K562 (cell line): Measurements from ENCODE around the gene DNER. TPM values are rescaled to one million over a fixed set of nuclear protein-coding genes. Genes with fewer than 3 reads are reported as not detected.

Source experiments
- ATAC-seq: fragments of 200-7000 bp; cut with Tn5 transposase; 3 replicates; pipeline ENCODE4 v1.9.1; 2020; ENCODE audit warnings: moderate library complexity
- BruUV-seq: library from RNA; stranded (reverse); fragments of 400-500 nt; replicated peaks from 2 replicates; lab custom pipeline; 2021; lab: Mats Ljungman, UMichigan
- CTCF ChIA-PET: fragments of 300-600 bp; formaldehyde crosslinking; extraction: SDS; loops from one replicate; lab custom pipeline; 2021; ENCODE audit warnings: low intra/inter-chr PET ratio; lab: Yijun Ruan, JAX
- POLR2A ChIA-PET: fragments of 300-600, 350-650 bp; sonication (Branson Sonifier 250); formaldehyde crosslinking; extraction: SDS; loops from one replicate; lab custom pipeline; 2021; ENCODE audit warnings: antibody characterized with exemption, inconsistent platforms; lab: Yijun Ruan, JAX
- DNase-seq, 4 experiments: peaks; one replicate each; pipeline versions ENCODE4 v3.0.0 to v3.0.0-alpha.2; 2011 to 2018; ENCODE audit warnings: low spot score in 3 of 4, mixed read lengths in 3 of 4; ENCODE audit errors: extremely low read depth in 1 of 4
- FAIRE-seq: peaks from 2 replicates; lab custom pipeline; 2011; peaks lifted over from hg19 to GRCh38; lab: Jason Lieb, UNC
- H2AFZ ChIP-seq: 2 replicates; pipeline ENCODE4 v1.6.0; 2011; ENCODE audit warnings: low read depth, low read length, control low read depth, inconsistent platforms
- H3K27ac ChIP-seq: fragments of 200-600 bp; 3 replicates; pipeline ENCODE4 v1.8.0; 2011; ENCODE audit warnings: low read depth, mild to moderate bottlenecking, control low read depth, inconsistent platforms, low read length, moderate library complexity, mixed read lengths; ENCODE audit errors: extremely low read depth
- H3K27me3 ChIP-seq, 2 experiments: fragments of 300-600 bp in 1 of 2; 2 replicates in 1 of 2; 3 replicates in 1 of 2; pipeline versions ENCODE4 v1.6.0 to v1.8.0; 2011; ENCODE audit warnings: inconsistent platforms in 2 of 2, low read length in 2 of 2, mild to moderate bottlenecking in 1 of 2, mixed read lengths in 1 of 2, moderate library complexity in 1 of 2; ENCODE audit not compliant: control insufficient read depth in 2 of 2, insufficient read depth in 2 of 2
- H3K36me3 ChIP-seq: fragments of 300-600 bp; 3 replicates; pipeline ENCODE4 v1.8.0; 2011; ENCODE audit warnings: mild to moderate bottlenecking, low read length, inconsistent platforms; ENCODE audit not compliant: control insufficient read depth, insufficient read depth
- H3K4me1 ChIP-seq, 2 experiments: fragments of 200-600 bp in 1 of 2; replicated peaks in 1 of 2; 2 replicates in 1 of 2; 3 replicates in 1 of 2; pipeline versions ENCODE4 v1.5.1 to v1.8.0; 2011; ENCODE audit warnings: inconsistent platforms in 2 of 2, low read length in 2 of 2, mild to moderate bottlenecking in 1 of 2, mixed read lengths in 1 of 2, moderate library complexity in 1 of 2; ENCODE audit not compliant: control insufficient read depth in 2 of 2, insufficient read depth in 2 of 2
- H3K4me2 ChIP-seq: 2 replicates; pipeline ENCODE4 v1.6.1; 2011; ENCODE audit warnings: low read length, control low read depth, inconsistent platforms, mixed read lengths; ENCODE audit not compliant: insufficient read depth
- H3K4me3 ChIP-seq: fragments of 200-600 bp; sonication (generic), shearing (Covaris generic); 2 replicates; pipeline ENCODE4 v1.5.1; 2016; ENCODE audit warnings: control low read depth, inconsistent platforms
- H3K79me2 ChIP-seq: fragments of 200-600 bp; 3 replicates; pipeline ENCODE4 v1.8.0; 2011; ENCODE audit warnings: low read length, inconsistent platforms; ENCODE audit not compliant: control insufficient read depth, insufficient read depth
- H3K9ac ChIP-seq, 2 experiments: 2 replicates each; pipeline versions ENCODE4 v1.6.0 to v1.6.1; 2011; ENCODE audit warnings: low read depth in 2 of 2, low read length in 2 of 2, control low read depth in 1 of 2, inconsistent platforms in 1 of 2, mild to moderate bottlenecking in 1 of 2, mixed read lengths in 1 of 2; ENCODE audit not compliant: insufficient read depth in 1 of 2
- H3K9me1 ChIP-seq: one replicate; pipeline ENCODE4 v1.6.0; 2011; ENCODE audit warnings: inconsistent platforms, mild to moderate bottlenecking, low read length, moderate library complexity; ENCODE audit not compliant: control insufficient read depth, insufficient read depth
- H3K9me3 ChIP-seq: replicated peaks from 2 replicates; pipeline ENCODE4 v1.5.1; 2011; ENCODE audit warnings: low read depth, low read length, inconsistent platforms; ENCODE audit not compliant: control insufficient read depth, insufficient read depth
- H4K20me1 ChIP-seq: replicated peaks from 2 replicates; pipeline ENCODE4 v1.6.1; 2011; ENCODE audit warnings: low read length, inconsistent platforms, mixed read lengths; ENCODE audit not compliant: control insufficient read depth, insufficient read depth
- ARID2 ChIP-seq: fragments of 450-650 bp; IDR thresholded peaks from 2 replicates; pipeline ENCODE4 v1.6.1; 2017; ENCODE audit warnings: antibody characterized with exemption, mild to moderate bottlenecking
- ARNT ChIP-seq, 2 experiments: fragments of 450-650 bp; IDR thresholded peaks; 2 replicates each; pipeline ENCODE4 v1.6.1; 2016; ENCODE audit warnings: mild to moderate bottlenecking in 1 of 2
- ASH1L ChIP-seq: fragments of 450-650 bp; IDR thresholded peaks from 2 replicates; pipeline ENCODE4 v1.6.1; 2018; ENCODE audit warnings: borderline replicate concordance, mild to moderate bottlenecking, low read depth; ENCODE audit not compliant: partially characterized antibody
- ATF1 ChIP-seq, 2 experiments: fragments of 450-650 bp in 1 of 2; IDR thresholded peaks; 2 replicates each; pipeline ENCODE4 v1.6.1; 2016; ENCODE audit warnings: missing compliant biosample characterization in 1 of 2, missing genetic modification characterization in 1 of 2
- ATF7 ChIP-seq: fragments of 450-650 bp; IDR thresholded peaks from 2 replicates; pipeline ENCODE4 v1.7.1; 2014; ENCODE audit warnings: mild to moderate bottlenecking, moderate library complexity
- CBFA2T3 ChIP-seq: fragments of 450-650 bp; IDR thresholded peaks from 2 replicates; pipeline ENCODE4 v1.6.1; 2017
- CXXC5 ChIP-seq: fragments of 250-450 bp; sonication (Bioruptor Pico); IDR thresholded peaks from 2 replicates; pipeline ENCODE4 v1.8.0; 2022; ENCODE audit warnings: inconsistent platforms, mild to moderate bottlenecking, moderate library complexity
- E2F3 ChIP-seq: fragments of 250-450 bp; sonication (Bioruptor Pico); IDR thresholded peaks from 2 replicates; pipeline ENCODE4 v1.4.0; 2020; ENCODE audit warnings: mild to moderate bottlenecking
- HNRNPUL1 ChIP-seq: fragments of 200-400 bp; formaldehyde crosslinking; IDR thresholded peaks from 2 replicates; pipeline ENCODE4 v1.6.1; 2017; ENCODE audit warnings: low read length
- KLF1 ChIP-seq: fragments of 450-650 bp; IDR thresholded peaks from 2 replicates; pipeline ENCODE4 v1.6.1; 2016; ENCODE audit warnings: missing genetic modification characterization, missing compliant biosample characterization
- NCOA1 ChIP-seq: fragments of 450-650 bp; IDR thresholded peaks from 2 replicates; pipeline ENCODE4 v1.6.1; 2016; ENCODE audit warnings: low read depth
- NKRF ChIP-seq: fragments of 450-650 bp; IDR thresholded peaks from 2 replicates; pipeline ENCODE4 v1.6.1; 2016; ENCODE audit warnings: borderline replicate concordance
- TCF15 ChIP-seq: fragments of 250-450 bp; sonication (Bioruptor Pico); IDR thresholded peaks from 2 replicates; pipeline ENCODE4 v1.8.0; 2022; ENCODE audit warnings: moderate library complexity, mild to moderate bottlenecking, inconsistent platforms
- TEAD1 ChIP-seq, 2 experiments: fragments of 450-650 bp in 1 of 2; sonication (generic) in 1 of 2; formaldehyde crosslinking; IDR thresholded peaks; 2 replicates each; pipeline versions ENCODE4 v1.4.0 to v1.8.0; 2020 to 2022; ENCODE audit warnings: mild to moderate bottlenecking in 2 of 2, missing genetic modification reagents in 1 of 2
- TFAP4 ChIP-seq: sonication (generic); formaldehyde crosslinking; IDR thresholded peaks from 2 replicates; pipeline ENCODE4 v1.8.0; 2022; ENCODE audit warnings: missing genetic modification reagents, mild to moderate bottlenecking, moderate library complexity, borderline replicate concordance
- USF2 ChIP-seq: sonication (generic); formaldehyde crosslinking; IDR thresholded peaks from 2 replicates; pipeline ENCODE4 v1.5.0; 2020; ENCODE audit warnings: missing genetic modification reagents
- ZFX ChIP-seq: sonication (generic); formaldehyde crosslinking; IDR thresholded peaks from 2 replicates; pipeline ENCODE4 v1.8.0; 2022; ENCODE audit warnings: mild to moderate bottlenecking, missing genetic modification reagents, moderate library complexity
- ZNF24 ChIP-seq: fragments of 450-650 bp; IDR thresholded peaks from 2 replicates; pipeline ENCODE4 v1.6.1; 2016
- ZNF551 ChIP-seq: fragments of 250-450 bp; sonication (Bioruptor Pico); IDR thresholded peaks from 2 replicates; pipeline ENCODE4 v1.5.0; 2021; ENCODE audit warnings: mild to moderate bottlenecking, moderate library complexity
- ZNF561 ChIP-seq: fragments of 450-650 bp; formaldehyde crosslinking; conservative IDR thresholded peaks from 2 replicates; pipeline ENCODE4 v1.4.0; 2020; ENCODE audit warnings: mild to moderate bottlenecking, moderate library complexity
- WGBS: fragments of 100-300 bp; shearing (Covaris generic); methylation state at CpG from one replicate; pipeline ENCODE4 v1.1.6; 2016; ENCODE audit warnings: low coverage, mixed read lengths; ENCODE audit not compliant: insufficient coverage; ENCODE audit errors: missing lambda C conversion rate; 5-methylcytosine and 5-hydroxymethylcytosine counted together
- in situ Hi-C: fragments of 300-500 bp; cut with MboI; formaldehyde crosslinking; loops from 4 replicates; pipeline ENCODE4 v1.15.0; 2018; ENCODE audit warnings: inconsistent platforms, mixed read lengths
- intact Hi-C: fragments of 100-400 bp; cut with micrococcal nuclease; formaldehyde crosslinking; loops from 2 replicates; pipeline ENCODE4 v1.14.2; 2022
- polyA plus RNA-seq, 8 experiments: library from polyadenylated mRNA; depleted of rRNA in 4 of 8; stranded (reverse) in 5 of 8; unstranded in 3 of 8; fragments of >200 nt; fragmentation: Nextera tagmentation in 2 of 8; fragmentation: Illumina TruSeq in 1 of 8; extraction: Ambion mirVana in 2 of 8; extraction: Trizol in 1 of 8; gene quantifications; 2 replicates each; pipeline versions ENCODE4 v1.2.1 to v1.2.3, GENCODE V29; 2011 to 2014; ENCODE audit warnings: inconsistent platforms in 1 of 8, missing spikeins in 1 of 8
- total RNA-seq, 7 experiments: library from RNA; depleted of rRNA in 6 of 7; stranded (reverse); fragments of >200 nt in 6 of 7; fragmentation: Illumina TruSeq in 2 of 7; extraction: Trizol in 2 of 7; gene quantifications; 2 replicates each; pipeline versions ENCODE4 v1.2.1 to v1.2.3, GENCODE V29; 2011 to 2021; ENCODE audit warnings: low replicate concordance in 1 of 7

DNER gene
- total and polyA plus RNA-seq, 9 of the 15 experiments (the other 6 are each of a cell fraction or from before 2014, with no cell fraction given): not detected

- TF ChIP-seq E2F3 (CRISPR knock-in tag) (no peak), HNRNPUL1 (no peak), TCF15 (no peak), TFAP4 (CRISPR knock-in tag) (no peak), TEAD1 (CRISPR knock-in tag; IDR thresholded peaks at IDR 0.05) (no peak), CXXC5 (CRISPR knock-in tag) (no peak)
These were observed 383.4 kb downstream of the DNER start (continued) for GRCh38 chr2:229330952-229331351.

GRCh38 chr2:229319558-229319957 is 394.8 kb downstream of the DNER start:
- H3K4me1 ChIP-seq: no peaks in the 10 kb centered on the region
- BruUV-seq: no TSS peak
- in situ Hi-C loops (no loop called here), intact Hi-C loops (no loop called here)
- no peak overlapping the region for H3K9ac ChIP-seq
- no peaks in the 10 kb centered on the region for H3K79me2 ChIP-seq
- no peak overlapping the region for H3K27ac ChIP-seq
- no peaks in the 10 kb centered on the region; the same call in 1 of the 2 replicates for H3K9me3 ChIP-seq
- H3K9me1 ChIP-seq: no peaks in the 10 kb centered on the region
- H4K20me1 ChIP-seq: no peaks in the 10 kb centered on the region
- H3K4me3 ChIP-seq: no peak overlapping the region
- no peak overlapping the region for H2AFZ ChIP-seq
- H3K36me3 ChIP-seq: no peaks in the 10 kb centered on the region
- FAIRE-seq (no peak), ATAC-seq (no peak), DNase-seq (no peak)
- ChIA-PET CTCF (no interaction called here), POLR2A (no interaction called here)
- H3K4me2 ChIP-seq: no peak overlapping the region
- 0% methylated on average over 3 of the region's 3 CpGs for WGBS
- H3K27me3 ChIP-seq: no peaks in the 10 kb centered on the region
- TF ChIP-seq ATF7 (no peak), ZNF551 (no peak), NKRF (no peak), CBFA2T3 (no peak), KLF1 (tag) (no peak), ZFX (CRISPR knock-in tag) (no peak), ASH1L (no peak), ZNF24 (no peak), ATF1 (CRISPR knock-in tag; IDR thresholded peaks at IDR 0.05) (no peak), ATF1 (tag; IDR thresholded peaks at IDR 0.05) (no peak), ARID2 (no peak), NCOA1 (no peak), ARNT (IDR thresholded peaks at IDR 0.05) (no peak), USF2 (CRISPR knock-in tag) (no peak), ZNF561 (CRISPR knock-in tag) (no peak)
